NCI-H774 (cell line): ENCODE data around the gene TP53I11.

Source experiments
- DNase-seq: peaks from one replicate; lab custom pipeline; 2025; lab: John Stamatoyannopoulos, UW

The TP53I11 gene

DNA sequence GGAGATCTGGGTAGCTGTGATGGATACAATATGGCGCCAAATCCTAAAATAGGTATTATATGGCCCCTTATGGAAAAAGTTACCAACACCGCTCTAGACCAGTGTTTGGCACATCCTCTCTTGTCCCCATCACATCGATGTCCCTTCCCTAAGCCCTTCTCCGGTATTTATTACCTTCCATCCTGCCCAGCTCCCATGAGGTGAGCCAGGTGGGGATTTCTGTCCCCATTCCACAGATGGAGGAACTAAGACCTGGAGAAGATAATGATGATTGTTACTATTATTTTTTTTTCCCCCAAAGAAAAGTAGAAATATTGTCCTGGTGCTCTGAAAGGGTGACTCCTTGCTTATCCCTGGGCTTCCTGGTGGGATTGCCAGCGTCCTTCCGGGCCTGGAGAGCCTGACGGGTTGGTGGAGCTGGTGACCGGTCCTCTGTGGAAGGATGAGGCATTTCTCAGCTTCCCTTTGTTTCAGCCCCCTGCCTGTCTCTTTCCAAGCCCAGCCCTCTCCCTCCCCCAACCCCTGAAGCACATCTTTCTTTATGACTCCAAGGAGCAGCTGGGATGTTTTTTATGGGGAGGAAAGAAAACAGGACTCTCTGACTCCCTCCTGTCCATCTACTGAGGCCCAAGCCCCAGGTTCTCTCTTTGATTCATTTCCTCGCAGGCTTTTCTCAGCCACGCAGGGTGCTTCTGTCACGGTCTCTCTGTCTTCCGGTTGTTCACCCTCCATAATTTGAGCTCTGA, 65.4 kb downstream of the TP53I11 start:
- no peak for DNase-seq

DNA sequence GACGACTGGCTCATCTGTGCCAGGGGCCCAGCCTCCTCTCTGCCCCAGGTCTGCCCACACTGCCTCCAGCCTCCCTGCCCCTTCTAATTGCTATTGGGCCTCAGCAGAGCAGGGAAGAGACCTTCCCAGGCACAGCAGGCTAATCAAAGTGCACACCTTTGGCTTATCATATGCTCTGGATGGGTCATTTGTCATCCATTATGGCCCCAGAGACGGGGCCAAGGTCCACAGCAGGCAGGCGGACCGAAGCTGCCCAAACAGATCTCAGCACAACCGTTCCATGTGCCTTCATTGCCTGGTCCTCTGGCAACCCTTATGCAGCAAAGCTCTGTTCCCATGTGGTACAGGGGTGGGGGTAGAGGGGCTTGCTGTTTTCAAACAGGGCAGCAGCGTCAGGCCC, 66.6 kb downstream of the TP53I11 start:
- no peak for DNase-seq

DNA sequence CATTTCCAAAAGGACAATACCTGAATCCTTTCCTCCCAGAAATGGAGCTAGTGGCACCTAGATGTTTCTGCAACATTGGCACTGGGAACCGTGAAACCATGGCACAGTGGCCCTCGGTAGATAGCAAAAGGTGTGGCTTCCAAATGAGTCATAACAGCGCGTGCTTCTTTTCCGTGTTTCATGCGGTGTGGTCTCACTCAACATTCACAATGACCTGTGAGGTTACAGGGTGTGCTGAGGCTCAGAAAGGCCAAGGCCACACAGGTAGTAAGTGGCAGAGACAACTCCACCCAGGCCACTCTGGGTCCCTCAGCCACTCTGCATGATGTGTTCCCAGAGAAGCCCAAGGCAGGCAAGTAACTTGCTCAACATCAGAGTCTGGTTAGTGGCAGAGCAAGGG, 67.4 kb downstream of the TP53I11 start:
- no peak for DNase-seq
